Neuronal stem cell (in vitro differentiated cells): Measurements from ENCODE around the gene ALG9.

ENCODE experiments used
- DNase-seq: peaks from one replicate; pipeline ENCODE4 v3.0.0-alpha.2; 2013; ENCODE audit warnings: low spot score
- H2AFZ ChIP-seq: one replicate; pipeline ENCODE4 v1.6.1; 2013; ENCODE audit warnings: mild to moderate bottlenecking, low read length, inconsistent platforms
- H2AK5ac ChIP-seq: 2 replicates; pipeline ENCODE4 v1.6.1; 2013; ENCODE audit warnings: low read depth, mild to moderate bottlenecking, inconsistent platforms, low read length, moderate library complexity, mixed read lengths
- H2BK120ac ChIP-seq: 2 replicates; pipeline ENCODE4 v1.6.1; 2013; ENCODE audit warnings: low read depth, mild to moderate bottlenecking, inconsistent platforms, low read length, moderate library complexity, mixed read lengths
- H2BK12ac ChIP-seq: one replicate; pipeline ENCODE4 v1.6.1; 2013; ENCODE audit warnings: low read length, inconsistent platforms
- H2BK15ac ChIP-seq: 2 replicates; pipeline ENCODE4 v1.6.1; 2013; ENCODE audit warnings: mild to moderate bottlenecking, low read length, inconsistent platforms, mixed read lengths
- H2BK5ac ChIP-seq: one replicate; pipeline ENCODE4 v1.6.1; 2013; ENCODE audit warnings: inconsistent platforms, mild to moderate bottlenecking, low read length, moderate library complexity
- H3K14ac ChIP-seq: one replicate; pipeline ENCODE4 v1.6.1; 2013; ENCODE audit warnings: low read length, inconsistent platforms
- H3K18ac ChIP-seq: 2 replicates; pipeline ENCODE4 v1.6.1; 2013; ENCODE audit warnings: low read length, inconsistent platforms
- H3K23ac ChIP-seq: 2 replicates; pipeline ENCODE4 v1.6.1; 2013; ENCODE audit warnings: low read depth, mild to moderate bottlenecking, mixed read lengths, low read length, inconsistent platforms; ENCODE audit not compliant: poor library complexity
- H3K27ac ChIP-seq: replicated peaks from 3 replicates; pipeline ENCODE4 v1.5.1; 2013; ENCODE audit warnings: low read length, inconsistent platforms
- H3K27me3 ChIP-seq, 3 experiments: 2 replicates each; pipeline ENCODE4 v1.6.1; 2013; ENCODE audit warnings: low read length in 3 of 3, mild to moderate bottlenecking in 2 of 3, inconsistent platforms in 1 of 3, low read depth in 1 of 3, mixed read lengths in 1 of 3, moderate library complexity in 1 of 3; ENCODE audit not compliant: control insufficient read depth in 3 of 3, insufficient read depth in 3 of 3
- H3K36me3 ChIP-seq, 2 donors: replicated peaks in 1 of 2; 2 replicates each; pipeline ENCODE4 v1.6.1; 2013; ENCODE audit warnings: low read length in 2 of 2; ENCODE audit not compliant: control insufficient read depth in 2 of 2, insufficient read depth in 2 of 2
- H3K4ac ChIP-seq: 2 replicates; pipeline ENCODE4 v1.6.1; 2013; ENCODE audit warnings: inconsistent platforms, mild to moderate bottlenecking, low read length, moderate library complexity
- H3K4me1 ChIP-seq, 2 donors: 1 replicate in 1 of 2; 2 replicates in 1 of 2; pipeline ENCODE4 v1.6.1; 2013; ENCODE audit warnings: low read length in 2 of 2, low read depth in 1 of 2; ENCODE audit not compliant: control insufficient read depth in 2 of 2, insufficient read depth in 1 of 2
- H3K4me2 ChIP-seq: one replicate; pipeline ENCODE4 v1.6.1; 2013; ENCODE audit warnings: mild to moderate bottlenecking, low read length, inconsistent platforms; ENCODE audit not compliant: insufficient read depth, poor library complexity, severe bottlenecking
- H3K4me3 ChIP-seq, 2 donors: 2 replicates each; pipeline ENCODE4 v1.5.1; 2013; ENCODE audit warnings: low read length in 2 of 2, mild to moderate bottlenecking in 2 of 2, inconsistent platforms in 1 of 2, moderate library complexity in 1 of 2
- H3K79me1 ChIP-seq: one replicate; pipeline ENCODE4 v1.6.1; 2013; ENCODE audit warnings: low read depth, mild to moderate bottlenecking, inconsistent platforms, low read length, moderate library complexity
- H3K9ac ChIP-seq: one replicate; pipeline ENCODE4 v1.6.1; 2013; ENCODE audit warnings: mild to moderate bottlenecking, low read depth, low read length, inconsistent platforms; ENCODE audit not compliant: poor library complexity
- H3K9me3 ChIP-seq, 2 donors: replicated peaks in 1 of 2; 2 replicates each; pipeline versions ENCODE3 to v1.6.1; 2013; ENCODE audit warnings: low read length in 2 of 2, mild to moderate bottlenecking in 2 of 2, inconsistent platforms in 1 of 2, low read depth in 1 of 2, mixed read lengths in 1 of 2, moderate library complexity in 1 of 2; ENCODE audit not compliant: control insufficient read depth in 2 of 2, insufficient read depth in 1 of 2
- H4K8ac ChIP-seq: one replicate; pipeline ENCODE4 v1.6.1; 2013; ENCODE audit warnings: low read depth, mild to moderate bottlenecking, inconsistent platforms, low read length, moderate library complexity
- H4K91ac ChIP-seq: one replicate; pipeline ENCODE4 v1.6.1; 2013; ENCODE audit warnings: low read length, low read depth, mild to moderate bottlenecking, inconsistent platforms; ENCODE audit not compliant: poor library complexity
- WGBS, 2 donors: extraction: QIAGEN DNeasy Blood & Tissue Kit; methylation state at CpG; one replicate each; pipeline ENCODE4 v1.1.7; 2013; ENCODE audit warnings: missing lambda C conversion rate in 2 of 2, mixed read lengths in 1 of 2; ENCODE audit not compliant: insufficient read length in 2 of 2, insufficient replicate concordance in 1 of 2; ENCODE audit errors: extremely low coverage in 2 of 2; 5-methylcytosine and 5-hydroxymethylcytosine counted together

The ALG9 gene

DNA sequence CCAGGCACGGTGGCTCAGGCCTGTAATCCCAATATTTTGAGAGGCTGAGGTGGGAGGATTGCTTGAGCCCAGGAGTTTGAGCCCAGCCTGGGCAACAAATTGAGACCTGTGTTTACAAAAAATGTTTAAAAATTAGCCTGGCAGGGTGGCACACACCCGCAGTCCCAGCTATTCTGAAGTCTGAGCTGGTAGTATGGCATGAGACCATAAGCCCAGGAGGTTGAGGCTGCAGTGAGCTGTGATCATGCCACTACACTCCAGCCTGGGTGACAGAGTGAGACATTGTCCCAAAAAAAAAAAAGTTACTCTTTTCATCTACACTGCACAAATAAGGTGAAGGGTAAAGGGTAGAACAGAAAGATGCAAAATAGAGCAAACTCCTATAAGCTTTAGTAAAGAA, 82.9 kb downstream of the ALG9 start:
- no peak overlapping the region for H2AFZ ChIP-seq
- H4K91ac ChIP-seq: no peak overlapping the region
- no peak overlapping the region for H2BK15ac ChIP-seq
- no peak overlapping the region for H3K9ac ChIP-seq
- H3K4me2 ChIP-seq: no peak overlapping the region
- no peak overlapping the region for H3K14ac ChIP-seq
- H3K18ac ChIP-seq: no peak overlapping the region
- H3K27ac ChIP-seq: no peak overlapping the region
- H2BK5ac ChIP-seq: no peak overlapping the region
- no peaks in the 10 kb centered on the region for H3K79me1 ChIP-seq
- H3K4me1 ChIP-seq: no peaks in the 10 kb centered on the region
- WGBS, 2 donors: no CpG with 5 or more reads among the region's 2 CpGs
- peaks cover 1 to 33% of the 10 kb centered on the region in 2 donors for H3K36me3 ChIP-seq
- no peaks in the 10 kb centered on the region for H3K9me3 ChIP-seq
- H3K4me3 ChIP-seq: no peak overlapping the region
- no peak overlapping the region for H4K8ac ChIP-seq
- DNase-seq: no peak
- H2BK12ac ChIP-seq: no peak overlapping the region
- H3K27me3 ChIP-seq: no peaks in the 10 kb centered on the region
- no peak overlapping the region for H3K4ac ChIP-seq
- H3K23ac ChIP-seq: no peak overlapping the region
- H2BK120ac ChIP-seq: no peak overlapping the region
- no peak overlapping the region for H2AK5ac ChIP-seq

DNA sequence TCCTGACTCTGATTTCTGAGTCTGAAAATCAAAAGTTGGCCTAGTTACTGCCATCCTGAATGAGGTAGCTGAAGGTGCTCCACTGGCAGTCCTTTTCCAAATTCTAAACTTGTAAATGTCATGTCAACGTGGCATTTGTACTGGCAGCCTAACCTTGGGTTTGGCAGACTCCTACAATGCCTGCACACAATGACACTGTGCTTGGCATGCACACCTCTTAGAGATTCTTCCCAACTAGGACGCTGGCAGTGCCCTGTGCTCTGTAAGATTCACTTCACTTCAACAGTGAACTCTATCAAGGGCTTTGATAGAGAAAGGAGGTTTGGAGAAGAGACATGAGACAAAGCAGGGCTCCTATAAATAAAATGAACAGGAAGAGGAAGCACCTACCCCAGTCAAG, 83.3 kb downstream of the ALG9 start:
- H2BK15ac ChIP-seq: no peak overlapping the region
- H3K14ac ChIP-seq: no peak overlapping the region
- no peak overlapping the region for H2AK5ac ChIP-seq
- no peaks in the 10 kb centered on the region for H3K4me1 ChIP-seq
- H3K27me3 ChIP-seq: no peaks in the 10 kb centered on the region
- H2AFZ ChIP-seq: no peak overlapping the region
- H3K79me1 ChIP-seq: no peaks in the 10 kb centered on the region
- no peak overlapping the region for H3K9ac ChIP-seq
- no peak overlapping the region for H2BK120ac ChIP-seq
- H2BK12ac ChIP-seq: no peak overlapping the region
- no peak overlapping the region for H4K8ac ChIP-seq
- no peak overlapping the region for H3K4me3 ChIP-seq
- peaks cover 1 to 33% of the 10 kb centered on the region in 2 donors for H3K36me3 ChIP-seq
- no peak overlapping the region for H3K4ac ChIP-seq
- H3K23ac ChIP-seq: no peak overlapping the region
- H3K27ac ChIP-seq: no peak overlapping the region
- H3K9me3 ChIP-seq: no peaks in the 10 kb centered on the region
- no peak overlapping the region for H3K18ac ChIP-seq
- DNase-seq: no peak
- no peak overlapping the region for H2BK5ac ChIP-seq
- no peak overlapping the region for H4K91ac ChIP-seq
- H3K4me2 ChIP-seq: no peak overlapping the region
- no CpG with 5 or more reads among the region's 2 CpGs for WGBS, 2 donors

GRCh38 chr11:111785886-111786412, 85.4 kb downstream of the ALG9 start:
- Histone ChIP-seq H3K18ac (no peak overlapping the region), H3K4me2 (no peak overlapping the region), H4K91ac (no peak overlapping the region), H3K4me1 (no peaks in the 10 kb centered on the region), H3K9ac (no peak overlapping the region), H2AK5ac (no peak overlapping the region), H3K14ac (no peak overlapping the region), H2BK120ac (no peak overlapping the region), H3K9me3 (no peaks in the 10 kb centered on the region), H3K27ac (no peak overlapping the region), H3K23ac (no peak overlapping the region), H3K27me3 (no peaks in the 10 kb centered on the region), H2BK12ac (no peak overlapping the region), H2BK5ac (no peak overlapping the region), H4K8ac (no peak overlapping the region), H3K36me3 (peaks cover 1 to 37% of the 10 kb centered on the region in 2 donors), H3K4ac (no peak overlapping the region), H3K79me1 (no peaks in the 10 kb centered on the region), H2BK15ac (no peak overlapping the region), H3K4me3 (no peak overlapping the region), H2AFZ (no peak overlapping the region)
- WGBS, 2 donors: no CpG with 5 or more reads among the region's 2 CpGs
- no peak for DNase-seq

- Histone ChIP-seq H3K4me1 (no peaks in the 10 kb centered on the region), H3K27me3 (no peaks in the 10 kb centered on the region), H3K4ac (no peak overlapping the region), H2BK5ac (no peak overlapping the region), H3K9me3 (no peaks in the 10 kb centered on the region), H4K91ac (no peak overlapping the region), H3K9ac (no peak overlapping the region), H2AK5ac (no peak overlapping the region), H3K18ac (no peak overlapping the region), H2AFZ (no peak overlapping the region), H2BK12ac (no peak overlapping the region), H3K79me1 (no peaks in the 10 kb centered on the region), H3K4me3 (no peak overlapping the region), H4K8ac (no peak overlapping the region), H3K23ac (no peak overlapping the region), H3K4me2 (no peak overlapping the region), H2BK15ac (no peak overlapping the region), H3K36me3 (peaks cover 1 to 37% of the 10 kb centered on the region in 2 donors), H3K14ac (no peak overlapping the region), H2BK120ac (no peak overlapping the region), H3K27ac (no peak overlapping the region)
- no CpG with 5 or more reads among the region's 2 CpGs for WGBS, 2 donors
- no peak for DNase-seq
Observed at GRCh38 chr11:111785076-111785475, 86.3 kb downstream of the ALG9 start.
